Fibroblast of the aortic adventitia (primary cell): Measurements from ENCODE around the gene ARID1B. TPM values are rescaled to one million over a fixed set of nuclear protein-coding genes. Genes with fewer than 3 reads are reported as not detected.

Experiments
- DNase-seq: peaks from one replicate; pipeline ENCODE4 v3.0.0-alpha.2; 2010; ENCODE audit warnings: low read depth
- H3K4me3 ChIP-seq: 2 replicates; pipeline ENCODE4 v1.5.1; 2011; ENCODE audit warnings: low read depth, mild to moderate bottlenecking, control low read depth, low read length, moderate library complexity
- total RNA-seq: library from RNA; depleted of rRNA; stranded (reverse); fragments of >200 nt; gene quantifications from 2 replicates; pipeline ENCODE4 v1.2.3, GENCODE V29; 2012; ENCODE audit warnings: low replicate concordance
- TF ChIP-seq, protein P1 (sequence below): IDR thresholded peaks from 2 replicates; pipeline ENCODE4 v1.5.1; 2011; ENCODE audit warnings: mild to moderate bottlenecking, low read length, control low read depth, inconsistent platforms; ENCODE audit not compliant: insufficient read depth

The ARID1B gene
- total RNA-seq, 1 donor: 55.9 TPM

DNA sequence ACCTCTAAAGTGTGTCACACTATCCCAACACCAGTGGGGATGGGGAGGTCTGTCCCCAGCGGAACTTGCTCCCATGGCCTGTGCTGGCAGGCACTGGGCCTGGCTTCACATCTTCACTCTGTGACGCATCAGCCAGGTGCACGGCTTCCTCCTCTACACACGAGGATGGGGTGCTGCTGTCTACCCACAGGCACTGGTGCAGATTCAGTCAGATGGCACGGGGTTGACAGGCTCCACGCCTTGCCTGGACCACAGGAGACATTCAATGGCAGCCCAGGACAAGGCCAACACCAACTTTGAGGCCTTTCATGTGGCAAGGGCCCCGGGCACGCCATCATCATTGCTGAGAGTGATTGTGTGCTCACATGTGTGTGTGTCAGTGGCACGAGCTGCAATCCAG, 453.7 kb downstream of the ARID1B start:
- TF ChIP-seq, protein P1, sequence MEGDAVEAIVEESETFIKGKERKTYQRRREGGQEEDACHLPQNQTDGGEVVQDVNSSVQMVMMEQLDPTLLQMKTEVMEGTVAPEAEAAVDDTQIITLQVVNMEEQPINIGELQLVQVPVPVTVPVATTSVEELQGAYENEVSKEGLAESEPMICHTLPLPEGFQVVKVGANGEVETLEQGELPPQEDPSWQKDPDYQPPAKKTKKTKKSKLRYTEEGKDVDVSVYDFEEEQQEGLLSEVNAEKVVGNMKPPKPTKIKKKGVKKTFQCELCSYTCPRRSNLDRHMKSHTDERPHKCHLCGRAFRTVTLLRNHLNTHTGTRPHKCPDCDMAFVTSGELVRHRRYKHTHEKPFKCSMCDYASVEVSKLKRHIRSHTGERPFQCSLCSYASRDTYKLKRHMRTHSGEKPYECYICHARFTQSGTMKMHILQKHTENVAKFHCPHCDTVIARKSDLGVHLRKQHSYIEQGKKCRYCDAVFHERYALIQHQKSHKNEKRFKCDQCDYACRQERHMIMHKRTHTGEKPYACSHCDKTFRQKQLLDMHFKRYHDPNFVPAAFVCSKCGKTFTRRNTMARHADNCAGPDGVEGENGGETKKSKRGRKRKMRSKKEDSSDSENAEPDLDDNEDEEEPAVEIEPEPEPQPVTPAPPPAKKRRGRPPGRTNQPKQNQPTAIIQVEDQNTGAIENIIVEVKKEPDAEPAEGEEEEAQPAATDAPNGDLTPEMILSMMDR: no peak
- no peak overlapping the region for H3K4me3 ChIP-seq
- DNase-seq: no peak

DNA sequence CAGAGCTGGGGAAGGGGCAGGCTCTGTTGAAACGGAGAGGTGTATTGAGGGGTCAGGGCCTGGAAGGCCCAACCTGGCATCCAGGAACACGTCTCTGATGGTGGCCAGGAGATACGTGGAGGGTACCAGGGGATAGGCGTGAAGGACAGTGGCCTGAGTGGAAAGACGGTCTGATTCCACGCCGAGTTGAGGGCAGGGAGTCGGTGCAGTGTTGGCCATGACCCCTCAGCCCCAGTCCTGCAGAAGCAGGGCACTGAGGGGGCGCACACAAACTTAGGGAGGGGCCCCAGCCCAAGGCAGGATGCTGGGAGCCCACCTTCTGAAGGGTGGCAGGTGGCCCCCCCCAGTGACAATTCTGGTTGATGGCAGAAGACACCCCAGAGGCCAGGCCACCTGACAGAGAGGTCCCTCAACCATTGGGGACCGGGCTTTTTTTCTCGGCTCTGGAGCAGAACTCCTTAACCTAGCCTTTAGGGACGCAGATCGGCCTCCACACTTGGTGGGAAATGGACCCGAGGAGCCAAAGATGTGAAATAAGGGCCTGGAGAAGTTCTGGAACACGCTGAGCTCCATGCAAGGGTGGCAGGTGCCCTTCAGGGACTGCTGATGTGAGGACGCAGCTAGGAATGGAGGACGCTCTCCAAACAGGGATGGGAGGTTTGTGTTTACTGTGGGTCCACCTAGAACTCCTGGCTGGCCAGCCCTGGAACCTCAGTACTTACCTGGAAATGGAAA, 455.1 kb downstream of the ARID1B start:
- TF ChIP-seq, protein P1: no peak
- H3K4me3 ChIP-seq: no peak overlapping the region
- no peak for DNase-seq

DNA sequence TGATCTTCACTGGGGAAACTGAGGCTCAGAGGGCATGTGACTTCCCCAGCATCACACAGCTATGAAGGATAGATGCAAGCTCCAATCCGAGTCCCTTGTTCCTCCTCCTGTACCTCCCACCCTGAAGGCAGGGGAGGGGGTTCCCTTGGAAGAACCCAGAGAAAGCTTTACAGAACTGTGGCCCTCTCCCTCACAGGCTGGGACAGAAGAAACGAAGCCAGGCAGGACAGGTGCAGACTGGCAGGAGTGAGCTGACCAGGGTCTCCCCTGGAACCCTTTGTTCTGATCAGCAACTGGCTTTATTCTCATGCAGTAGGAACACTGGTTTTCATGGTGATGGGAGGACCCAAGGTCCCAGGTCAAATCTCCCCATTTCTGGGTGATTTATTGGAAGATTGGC, 456.0 kb downstream of the ARID1B start:
- DNase-seq: no peak
- H3K4me3 ChIP-seq: no peak overlapping the region
- TF ChIP-seq, protein P1: no peak

DNA sequence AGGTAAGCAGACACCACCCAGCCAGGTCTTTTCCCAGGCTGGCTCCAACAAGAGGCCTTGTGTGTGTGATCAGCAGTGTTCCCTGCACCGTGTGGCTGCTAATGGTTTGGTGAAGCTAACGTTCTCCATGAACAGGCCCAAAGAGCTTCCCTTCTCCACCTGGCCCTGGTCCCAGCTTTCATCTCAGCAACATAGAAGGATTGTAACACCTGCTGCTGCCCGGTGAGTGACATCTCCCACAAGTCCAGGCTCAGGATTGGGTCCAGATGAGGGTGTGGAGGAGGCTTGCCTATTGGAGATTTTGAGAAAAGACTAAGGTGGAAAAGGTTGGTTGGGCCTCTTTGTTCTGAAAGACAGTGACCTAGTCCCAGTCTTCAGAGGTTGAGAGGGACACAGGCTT, 456.5 kb downstream of the ARID1B start:
- TF ChIP-seq, protein P1: no peak
- no peak for DNase-seq
- H3K4me3 ChIP-seq: no peak overlapping the region

DNA sequence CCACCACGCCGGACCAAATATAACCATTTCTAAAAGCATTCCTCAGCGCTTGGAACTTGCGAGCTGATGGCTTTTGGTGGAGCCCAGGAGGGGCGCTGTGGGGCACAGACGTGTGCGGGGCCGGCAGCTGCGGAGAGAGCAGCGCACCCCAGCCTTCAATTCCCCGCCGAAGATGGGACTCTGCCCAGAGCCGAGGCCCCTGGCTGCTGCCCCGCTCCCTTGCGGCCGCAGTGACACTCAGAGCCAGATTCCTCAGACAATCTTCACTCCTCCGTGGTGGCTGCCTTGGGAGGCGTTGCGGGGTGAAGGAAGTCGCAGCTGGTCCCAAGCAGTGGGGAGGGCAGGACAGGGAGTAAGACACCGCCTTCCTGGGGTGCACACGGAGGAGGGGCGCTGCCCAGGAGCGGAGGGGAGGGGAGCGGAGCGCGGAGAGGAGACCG, 458.4 kb downstream of the ARID1B start:
- peak; percentile 47 for DNase-seq
- TF ChIP-seq, protein P1: peak; percentile 72
- H3K4me3 ChIP-seq: peak overlapping the region; percentile 51

DNA sequence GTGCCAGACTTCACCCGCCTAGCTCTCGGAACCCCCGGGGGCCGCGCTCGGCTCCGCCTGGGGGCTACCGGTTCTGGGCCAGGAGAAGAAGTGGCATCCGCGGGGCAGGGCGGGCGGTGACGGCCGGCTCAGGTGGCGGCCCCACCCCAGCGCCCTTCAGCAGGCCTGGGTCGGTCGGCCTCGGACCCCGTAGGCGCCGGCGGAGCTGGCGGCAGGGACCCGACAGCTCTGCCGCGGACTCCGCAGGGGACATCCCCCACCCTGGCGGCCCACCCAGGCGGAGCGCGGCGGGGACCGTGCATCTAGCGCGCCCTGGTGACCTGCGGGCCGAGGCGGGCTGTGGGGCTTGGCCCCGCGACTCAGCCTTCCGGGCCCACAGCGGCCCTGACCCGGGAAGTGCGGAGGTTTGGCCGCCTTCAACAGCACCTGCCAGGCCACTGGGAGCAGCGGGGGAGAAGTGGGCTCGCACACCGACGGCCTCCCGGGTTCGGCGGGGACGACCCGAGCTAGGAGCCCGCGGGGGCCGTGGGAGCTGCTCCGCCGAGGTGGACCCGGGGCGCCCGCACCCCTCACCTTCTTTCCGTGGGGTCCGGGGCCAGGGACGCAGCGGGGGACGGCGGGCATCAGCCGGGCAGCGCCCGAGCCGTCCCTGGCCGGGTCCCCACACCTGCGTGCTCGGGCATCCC, 459.0 kb downstream of the ARID1B start:
- no peak for DNase-seq

More for the DNA sequence above, 459.0 kb downstream of the ARID1B start:
- TF ChIP-seq, protein P1: no peak
- peak overlapping the region; percentile 51 for H3K4me3 ChIP-seq
